ENCODE measurements around the gene RGL1. TPM values are rescaled to one million over a fixed set of nuclear protein-coding genes. Genes with fewer than 3 reads are reported as not detected.

RGL1 gene
- total RNA-seq, 4 donors from 2014 or later: 66.8 to 88.3 (median 74.6) TPM

DNA sequence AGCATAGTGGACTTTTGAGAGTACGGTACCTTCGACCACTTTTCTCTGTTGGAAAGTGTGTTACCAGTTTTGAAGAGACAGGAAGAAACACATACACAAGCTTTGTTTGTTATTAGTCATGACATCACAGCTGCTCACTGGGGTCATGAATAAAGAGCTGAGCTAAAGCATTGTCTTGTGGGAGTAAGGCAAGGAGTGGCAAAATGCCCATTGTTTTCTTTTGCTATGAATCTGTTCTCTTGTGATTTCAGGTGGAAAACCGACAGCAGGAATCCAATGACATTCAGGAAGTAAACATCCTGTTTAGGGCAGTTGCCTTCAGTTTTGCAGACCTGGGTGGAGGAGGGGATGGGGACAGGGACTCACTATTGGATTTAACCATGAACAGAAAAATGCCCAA lies 66.2 kb downstream of the RGL1 start:
- DNase-seq (ENCODE audit: low spot score): no peak
- no peak for ATAC-seq (ENCODE audit: low FRiP score)
- TF ChIP-seq, protein P1, sequence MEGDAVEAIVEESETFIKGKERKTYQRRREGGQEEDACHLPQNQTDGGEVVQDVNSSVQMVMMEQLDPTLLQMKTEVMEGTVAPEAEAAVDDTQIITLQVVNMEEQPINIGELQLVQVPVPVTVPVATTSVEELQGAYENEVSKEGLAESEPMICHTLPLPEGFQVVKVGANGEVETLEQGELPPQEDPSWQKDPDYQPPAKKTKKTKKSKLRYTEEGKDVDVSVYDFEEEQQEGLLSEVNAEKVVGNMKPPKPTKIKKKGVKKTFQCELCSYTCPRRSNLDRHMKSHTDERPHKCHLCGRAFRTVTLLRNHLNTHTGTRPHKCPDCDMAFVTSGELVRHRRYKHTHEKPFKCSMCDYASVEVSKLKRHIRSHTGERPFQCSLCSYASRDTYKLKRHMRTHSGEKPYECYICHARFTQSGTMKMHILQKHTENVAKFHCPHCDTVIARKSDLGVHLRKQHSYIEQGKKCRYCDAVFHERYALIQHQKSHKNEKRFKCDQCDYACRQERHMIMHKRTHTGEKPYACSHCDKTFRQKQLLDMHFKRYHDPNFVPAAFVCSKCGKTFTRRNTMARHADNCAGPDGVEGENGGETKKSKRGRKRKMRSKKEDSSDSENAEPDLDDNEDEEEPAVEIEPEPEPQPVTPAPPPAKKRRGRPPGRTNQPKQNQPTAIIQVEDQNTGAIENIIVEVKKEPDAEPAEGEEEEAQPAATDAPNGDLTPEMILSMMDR (IDR thresholded peaks at IDR 0.05): no peak

DNA sequence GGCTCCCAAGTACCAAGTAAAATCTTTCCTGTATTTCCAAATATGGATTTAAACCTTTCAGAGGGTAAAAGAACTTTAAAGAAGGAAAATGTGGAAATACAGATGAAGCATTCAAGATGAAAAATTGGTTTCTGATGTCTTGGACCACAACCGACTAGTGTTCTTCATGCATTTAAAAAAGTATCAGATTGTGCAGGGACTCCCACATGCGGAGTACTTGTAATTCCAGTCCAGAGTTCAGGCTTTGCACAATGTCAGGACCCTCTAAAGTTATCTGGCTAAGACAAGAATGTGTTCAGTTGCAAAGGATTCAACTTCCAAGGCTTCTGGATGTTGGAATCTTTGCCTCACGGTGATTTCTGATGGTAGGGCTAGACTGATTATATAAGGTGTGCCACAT lies 66.7 kb downstream of the RGL1 start:
- ATAC-seq (ENCODE audit: low FRiP score): no peak
- TF ChIP-seq, protein P1 (IDR thresholded peaks at IDR 0.05): no peak

DNA sequence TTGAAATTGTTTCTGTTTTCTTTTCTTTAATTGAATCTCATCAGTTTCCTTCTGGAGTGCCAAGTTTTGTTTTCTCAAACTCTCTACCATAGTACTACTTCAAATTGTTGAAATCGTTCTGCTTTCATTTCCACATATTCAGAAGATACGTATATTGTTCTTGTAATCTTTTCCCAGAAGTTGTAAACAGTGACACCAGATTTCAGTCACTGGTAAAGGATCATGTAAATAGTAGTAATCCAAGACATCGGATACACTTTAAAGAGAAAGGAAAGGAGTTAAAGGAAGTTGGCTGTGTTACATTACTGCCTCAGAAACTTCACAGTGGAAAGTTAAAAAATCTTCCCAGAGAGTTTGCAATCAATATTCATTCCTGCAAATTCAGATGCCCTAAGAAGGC lies 67.5 kb downstream of the RGL1 start:
- no peak for ATAC-seq (ENCODE audit: low FRiP score)
- DNase-seq (ENCODE audit: low spot score): no peak
- TF ChIP-seq, protein P1 (IDR thresholded peaks at IDR 0.05): no peak

More for the DNA sequence above, 66.7 kb downstream of the RGL1 start:
- no peak for DNase-seq (ENCODE audit: low spot score)

DNA sequence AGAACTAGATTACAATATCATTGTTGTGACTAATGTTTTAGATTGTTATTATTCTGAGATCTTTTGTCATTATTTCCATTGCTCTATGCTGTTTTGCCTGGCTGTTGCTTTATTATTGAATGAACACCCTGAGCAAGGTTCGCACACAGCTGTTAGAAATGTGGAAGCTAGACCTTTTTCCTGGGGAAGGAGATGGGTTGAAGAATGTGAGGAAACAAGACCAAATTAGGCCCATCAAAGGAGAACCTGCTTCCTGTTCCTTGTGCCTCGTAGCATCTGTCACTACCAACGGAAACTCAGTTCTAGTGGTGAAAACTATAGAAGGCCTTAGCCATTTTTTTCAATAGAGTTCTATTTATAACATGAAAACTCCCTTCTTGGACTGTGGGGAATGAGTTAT lies 68.7 kb downstream of the RGL1 start:
- TF ChIP-seq, protein P1 (IDR thresholded peaks at IDR 0.05): no peak
- DNase-seq (ENCODE audit: low spot score) (no peak), ATAC-seq (ENCODE audit: low FRiP score) (no peak)

DNA sequence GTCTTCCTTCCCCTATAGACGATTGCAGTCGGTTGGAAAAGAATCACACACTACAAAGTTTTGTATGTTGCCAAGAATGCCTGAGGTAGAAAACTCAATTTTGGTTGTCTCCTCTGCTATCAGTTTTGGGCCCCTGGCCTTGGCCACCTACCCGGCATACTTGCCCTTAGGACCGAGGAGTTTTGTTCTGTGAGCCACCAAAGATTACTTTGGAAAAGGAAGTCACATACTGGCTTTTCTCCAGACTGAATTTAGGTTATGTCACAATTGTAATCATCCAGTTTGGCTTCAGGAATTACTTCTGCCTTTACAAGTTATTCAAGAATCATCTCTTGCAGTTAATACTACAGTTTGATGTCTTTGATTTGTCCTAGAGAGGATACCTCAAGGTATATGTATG lies 71.4 kb downstream of the RGL1 start:
- TF ChIP-seq, protein P1 (IDR thresholded peaks at IDR 0.05): no peak
- DNase-seq (ENCODE audit: low spot score): no peak
- ATAC-seq (ENCODE audit: low FRiP score): no peak

DNA sequence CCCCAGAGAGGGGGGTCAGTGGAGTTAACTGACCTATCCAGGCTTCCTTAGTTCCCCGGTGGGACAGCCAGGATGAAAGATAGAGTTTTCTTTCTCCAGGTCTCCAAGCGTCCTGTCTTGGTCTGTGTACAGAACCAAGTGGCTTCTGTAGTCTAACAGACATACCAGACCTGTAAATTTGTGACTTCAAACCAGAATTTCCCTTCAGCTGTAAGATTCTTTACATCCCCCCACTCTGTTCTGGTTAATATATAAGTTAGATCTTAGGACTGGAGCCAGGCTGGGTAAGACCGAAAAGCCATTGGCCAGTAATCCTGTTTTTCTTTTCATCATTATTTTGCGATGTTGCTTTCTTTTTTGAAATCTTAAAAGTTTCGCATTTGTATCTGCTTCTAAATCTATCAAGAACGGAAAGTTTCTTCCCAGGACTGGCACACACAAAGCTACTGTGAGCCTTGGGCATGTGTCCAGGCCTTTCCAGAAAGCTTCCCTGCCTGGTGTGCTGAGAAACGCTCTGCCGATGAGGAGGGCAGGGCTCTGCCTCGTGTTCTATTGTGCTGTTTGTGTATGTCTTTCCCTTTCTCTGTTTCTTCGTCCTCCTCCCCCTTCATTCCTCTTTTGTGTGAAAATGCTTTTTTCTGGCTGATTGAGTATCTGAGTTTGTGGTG lies 72.3 kb downstream of the RGL1 start:
- ATAC-seq (ENCODE audit: low FRiP score) (peak; percentile 54), DNase-seq (ENCODE audit: low spot score) (no peak)
- TF ChIP-seq, protein P1 (IDR thresholded peaks at IDR 0.05): no peak

DNA sequence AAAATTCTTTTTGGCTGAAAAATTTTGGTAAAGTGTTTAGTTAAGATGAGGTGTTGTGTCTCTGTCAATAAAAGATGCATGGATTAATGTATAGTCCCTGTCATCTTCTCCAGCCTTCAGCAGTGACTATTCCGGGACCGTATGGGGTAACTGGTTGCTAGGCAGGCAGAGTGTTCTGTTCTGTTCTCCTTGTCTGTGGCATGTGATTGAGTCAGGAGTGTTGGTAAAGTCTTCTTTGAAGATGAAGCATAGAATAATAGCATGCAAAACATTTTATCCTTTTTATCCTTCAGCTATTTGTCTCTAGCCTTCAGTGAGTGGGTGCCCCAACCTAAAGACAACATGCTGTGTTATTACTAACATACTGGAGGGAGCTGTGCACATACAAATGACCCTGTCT lies 74.6 kb downstream of the RGL1 start:
- TF ChIP-seq, protein P1 (IDR thresholded peaks at IDR 0.05): no peak
- DNase-seq (ENCODE audit: low spot score) (no peak), ATAC-seq (ENCODE audit: low FRiP score) (no peak)

Data from omental fat pad (tissue), 4 donors.